ENCODE results near the gene RABGAP1.

The RABGAP1 gene

GRCh38 chr9:123046406-123047195 lies 105.8 kb downstream of the RABGAP1 start:
- DNase-seq (ENCODE audit: low read depth, low spot score): no peak

GRCh38 chr9:123048748-123049147 lies 107.9 kb downstream of the RABGAP1 start:
- DNase-seq (ENCODE audit: low read depth, low spot score): no peak

GRCh38 chr9:123049589-123050222 lies 108.9 kb downstream of the RABGAP1 start:
- no peak for DNase-seq (ENCODE audit: low read depth, low spot score)

GRCh38 chr9:123053046-123053445 lies 112.2 kb downstream of the RABGAP1 start:
- no peak for DNase-seq (ENCODE audit: low read depth, low spot score)

GRCh38 chr9:123053711-123054110 lies 112.9 kb downstream of the RABGAP1 start:
- no peak for DNase-seq (ENCODE audit: low read depth, low spot score)

GRCh38 chr9:123058834-123059233 lies 118.0 kb downstream of the RABGAP1 start:
- no peak for DNase-seq (ENCODE audit: low read depth, low spot score)

- DNase-seq (ENCODE audit: low read depth, low spot score): no peak
Observed at GRCh38 chr9:123059472-123060220, 118.8 kb downstream of the RABGAP1 start.

GRCh38 chr9:123061216-123061615 lies 120.4 kb downstream of the RABGAP1 start:
- DNase-seq (ENCODE audit: low read depth, low spot score): no peak

- no peak for DNase-seq (ENCODE audit: low read depth, low spot score)
Observed at GRCh38 chr9:123062351-123063176, 121.7 kb downstream of the RABGAP1 start.

GRCh38 chr9:123063177-123063598 lies 122.4 kb downstream of the RABGAP1 start:
- no peak for DNase-seq (ENCODE audit: low read depth, low spot score)

GRCh38 chr9:123063896-123064295 lies 123.1 kb downstream of the RABGAP1 start:
- DNase-seq (ENCODE audit: low read depth, low spot score): no peak

GRCh38 chr9:123064716-123065115 lies 123.9 kb downstream of the RABGAP1 start:
- no peak for DNase-seq (ENCODE audit: low read depth, low spot score)

- DNase-seq (ENCODE audit: low read depth, low spot score): no peak
Observed at GRCh38 chr9:123065196-123065595, 124.4 kb downstream of the RABGAP1 start.

- no peak for DNase-seq (ENCODE audit: low read depth, low spot score)
Observed at GRCh38 chr9:123067136-123067535, 126.3 kb downstream of the RABGAP1 start.

GRCh38 chr9:123069010-123069481 lies 128.2 kb downstream of the RABGAP1 start:
- peak; percentile 41 for DNase-seq (ENCODE audit: low read depth, low spot score)

GRCh38 chr9:123070198-123070597 lies 129.4 kb downstream of the RABGAP1 start:
- no peak for DNase-seq (ENCODE audit: low read depth, low spot score)

GRCh38 chr9:123072407-123072995 lies 131.7 kb downstream of the RABGAP1 start:
- DNase-seq (ENCODE audit: low read depth, low spot score): no peak

GRCh38 chr9:123073441-123073840 lies 132.6 kb downstream of the RABGAP1 start:
- no peak for DNase-seq (ENCODE audit: low read depth, low spot score)

GRCh38 chr9:123073991-123074422 lies 133.2 kb downstream of the RABGAP1 start:
- DNase-seq (ENCODE audit: low read depth, low spot score): no peak

- DNase-seq (ENCODE audit: low read depth, low spot score): no peak
Observed at GRCh38 chr9:123074628-123075027, 133.8 kb downstream of the RABGAP1 start.

- DNase-seq (ENCODE audit: low read depth, low spot score): no peak
Observed at GRCh38 chr9:123080444-123080843, 139.6 kb downstream of the RABGAP1 start.
